ENCODE data around the gene ARL5C.

ARL5C gene

DNA sequence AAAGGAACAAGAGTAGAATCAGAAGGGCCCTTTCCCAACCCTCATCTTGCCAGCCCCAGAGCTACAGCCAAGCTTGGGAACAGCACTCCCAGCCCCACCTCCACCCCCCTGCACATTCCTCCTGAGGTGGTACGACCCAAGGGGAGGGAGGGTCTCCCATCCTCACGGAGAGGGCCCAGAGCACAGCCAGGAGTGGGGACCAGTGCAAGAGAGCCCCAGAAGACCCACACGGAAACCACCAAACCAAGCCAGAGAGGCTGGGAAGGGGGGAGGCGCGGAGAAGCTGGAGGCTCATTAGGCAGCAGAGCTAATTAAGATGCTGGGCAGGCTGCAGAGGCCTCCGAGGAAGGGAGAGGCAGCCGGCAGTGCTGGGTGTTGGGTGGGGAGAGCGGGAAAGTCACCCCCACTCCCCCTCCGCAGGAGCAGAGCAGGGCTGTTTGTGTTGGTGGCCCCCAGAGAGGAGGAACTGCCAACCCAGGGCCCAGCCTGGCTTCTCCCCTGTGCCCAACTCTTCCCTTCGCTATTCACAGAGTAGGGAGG is 29.1 kb upstream of the ARL5C start:
- TF ChIP-seq, protein P1, sequence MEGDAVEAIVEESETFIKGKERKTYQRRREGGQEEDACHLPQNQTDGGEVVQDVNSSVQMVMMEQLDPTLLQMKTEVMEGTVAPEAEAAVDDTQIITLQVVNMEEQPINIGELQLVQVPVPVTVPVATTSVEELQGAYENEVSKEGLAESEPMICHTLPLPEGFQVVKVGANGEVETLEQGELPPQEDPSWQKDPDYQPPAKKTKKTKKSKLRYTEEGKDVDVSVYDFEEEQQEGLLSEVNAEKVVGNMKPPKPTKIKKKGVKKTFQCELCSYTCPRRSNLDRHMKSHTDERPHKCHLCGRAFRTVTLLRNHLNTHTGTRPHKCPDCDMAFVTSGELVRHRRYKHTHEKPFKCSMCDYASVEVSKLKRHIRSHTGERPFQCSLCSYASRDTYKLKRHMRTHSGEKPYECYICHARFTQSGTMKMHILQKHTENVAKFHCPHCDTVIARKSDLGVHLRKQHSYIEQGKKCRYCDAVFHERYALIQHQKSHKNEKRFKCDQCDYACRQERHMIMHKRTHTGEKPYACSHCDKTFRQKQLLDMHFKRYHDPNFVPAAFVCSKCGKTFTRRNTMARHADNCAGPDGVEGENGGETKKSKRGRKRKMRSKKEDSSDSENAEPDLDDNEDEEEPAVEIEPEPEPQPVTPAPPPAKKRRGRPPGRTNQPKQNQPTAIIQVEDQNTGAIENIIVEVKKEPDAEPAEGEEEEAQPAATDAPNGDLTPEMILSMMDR (conservative IDR thresholded peaks at IDR 0.05; ENCODE audit: low read depth) = no peak
- ChIA-PET CTCF (interaction anchor here (0.6 to 1.6 kb wide), 6 partner anchors 12 to 256 kb away, joined by 3 to 10 read pairs (median 6); no protein-coding TSS in a partner anchor), POLR2A (ENCODE audit: low non-redundant PET) (no interaction called here)
- H3K27ac ChIP-seq = peak overlapping the region; percentile 88
- DNase-seq (ENCODE audit: low spot score) = no peak

DNA sequence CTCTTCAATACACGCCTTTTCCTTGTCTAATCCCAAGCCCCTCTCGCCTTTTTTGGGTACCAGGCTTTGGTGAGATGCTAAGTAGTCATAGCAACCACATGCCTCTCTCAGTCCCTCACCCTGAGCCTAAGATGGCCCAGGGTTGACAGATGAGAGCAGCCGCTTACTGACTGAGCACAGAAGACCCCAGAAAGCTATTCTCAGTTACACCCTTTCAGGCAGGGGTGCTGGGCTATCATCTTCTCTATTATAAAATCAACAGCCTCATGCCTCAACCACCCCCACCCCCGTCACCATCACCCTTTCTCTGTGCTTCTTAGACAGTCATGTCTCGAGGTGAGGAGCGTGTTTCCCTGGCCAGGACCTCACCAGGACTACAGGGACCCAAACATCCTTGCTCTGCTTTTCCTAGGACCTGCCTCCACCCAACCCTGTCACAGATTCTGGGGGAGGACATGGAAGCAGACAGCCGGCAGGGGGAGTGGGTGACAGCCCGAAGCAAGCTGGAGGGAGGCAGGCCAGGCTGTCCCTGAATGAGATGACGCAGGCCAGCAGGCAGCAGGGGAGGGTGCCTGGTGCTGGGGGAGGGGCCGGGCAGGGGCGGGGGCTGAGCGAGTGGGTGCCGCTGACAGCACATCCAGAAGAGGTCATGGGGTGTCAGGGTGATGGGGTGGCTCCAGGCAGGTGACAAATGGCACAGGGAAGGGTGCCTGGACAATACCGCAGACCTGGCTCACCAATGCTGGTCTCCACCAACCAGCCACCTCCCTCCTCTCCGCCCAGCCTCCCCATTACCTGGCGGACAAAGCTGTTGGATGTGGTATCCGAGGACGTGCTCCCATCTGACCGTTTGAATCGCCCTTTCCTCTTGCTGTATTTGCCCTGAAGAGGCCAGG is 28.4 kb upstream of the ARL5C start:
- ChIA-PET POLR2A (ENCODE audit: low non-redundant PET) (no interaction called here), CTCF (interaction anchor here (0.6 to 1.6 kb wide), 7 partner anchors 12 to 256 kb away, joined by 3 to 10 read pairs (median 4); no protein-coding TSS in a partner anchor)
- H3K27ac ChIP-seq = peak overlapping the region; percentile 88
- TF ChIP-seq, protein P1 (conservative IDR thresholded peaks at IDR 0.05; ENCODE audit: low read depth) = no peak
- DNase-seq (ENCODE audit: low spot score) = no peak

DNA sequence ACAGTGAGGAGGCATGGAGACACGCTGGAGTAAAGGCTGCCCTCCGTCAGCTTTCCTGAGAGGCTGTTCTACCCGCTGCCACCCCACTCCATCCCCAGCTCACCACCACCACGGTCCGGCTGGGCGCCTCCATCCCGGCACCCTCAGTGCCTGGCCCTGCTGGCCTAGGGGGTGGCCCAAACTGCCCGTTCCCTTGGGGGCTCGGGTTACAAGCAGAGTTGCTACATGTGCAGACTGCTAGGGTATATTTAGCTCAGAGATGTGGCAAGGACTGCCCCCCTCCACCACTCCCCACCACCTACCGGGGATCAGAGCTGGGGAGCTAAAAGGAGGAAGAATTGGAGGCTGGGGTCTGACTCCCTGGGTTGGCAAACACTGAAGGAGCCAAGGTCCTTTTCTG is 27.4 kb upstream of the ARL5C start:
- peak overlapping the region; percentile 15; the same call in 1 of the 2 replicates for H3K27ac ChIP-seq
- TF ChIP-seq, protein P1 (conservative IDR thresholded peaks at IDR 0.05; ENCODE audit: low read depth) = no peak
- no peak for DNase-seq (ENCODE audit: low spot score)
- POLR2A ChIA-PET (ENCODE audit: low non-redundant PET) = no interaction called here
- CTCF ChIA-PET = interaction anchor here (0.6 kb wide), 1 partner anchor 10 kb away, joined by 4 read pairs; no protein-coding TSS in a partner anchor

DNA sequence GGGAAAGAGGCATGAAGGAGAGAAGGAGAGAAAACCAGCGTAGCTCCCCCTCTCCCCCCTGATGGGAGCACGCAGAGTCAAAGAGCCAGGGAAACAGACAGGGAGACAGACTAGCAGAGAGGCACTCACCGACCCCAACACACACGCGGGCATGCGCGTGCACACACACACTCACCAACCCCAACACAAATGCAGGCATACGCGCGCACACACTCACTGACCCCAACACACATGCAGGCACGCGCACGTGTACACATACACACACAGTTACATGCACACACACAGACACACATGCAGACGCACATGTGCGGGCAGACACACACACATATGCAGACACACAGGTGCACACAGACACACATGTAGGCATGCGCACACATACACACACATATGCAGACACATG is 26.9 kb upstream of the ARL5C start:
- peak overlapping the region; percentile 15 for H3K27ac ChIP-seq
- TF ChIP-seq, protein P1 (conservative IDR thresholded peaks at IDR 0.05; ENCODE audit: low read depth) = no peak
- ChIA-PET CTCF (interaction anchor here (0.6 kb wide), 1 partner anchor 10 kb away, joined by 4 read pairs; no protein-coding TSS in a partner anchor), POLR2A (ENCODE audit: low non-redundant PET) (no interaction called here)
- DNase-seq (ENCODE audit: low spot score) = no peak

DNA sequence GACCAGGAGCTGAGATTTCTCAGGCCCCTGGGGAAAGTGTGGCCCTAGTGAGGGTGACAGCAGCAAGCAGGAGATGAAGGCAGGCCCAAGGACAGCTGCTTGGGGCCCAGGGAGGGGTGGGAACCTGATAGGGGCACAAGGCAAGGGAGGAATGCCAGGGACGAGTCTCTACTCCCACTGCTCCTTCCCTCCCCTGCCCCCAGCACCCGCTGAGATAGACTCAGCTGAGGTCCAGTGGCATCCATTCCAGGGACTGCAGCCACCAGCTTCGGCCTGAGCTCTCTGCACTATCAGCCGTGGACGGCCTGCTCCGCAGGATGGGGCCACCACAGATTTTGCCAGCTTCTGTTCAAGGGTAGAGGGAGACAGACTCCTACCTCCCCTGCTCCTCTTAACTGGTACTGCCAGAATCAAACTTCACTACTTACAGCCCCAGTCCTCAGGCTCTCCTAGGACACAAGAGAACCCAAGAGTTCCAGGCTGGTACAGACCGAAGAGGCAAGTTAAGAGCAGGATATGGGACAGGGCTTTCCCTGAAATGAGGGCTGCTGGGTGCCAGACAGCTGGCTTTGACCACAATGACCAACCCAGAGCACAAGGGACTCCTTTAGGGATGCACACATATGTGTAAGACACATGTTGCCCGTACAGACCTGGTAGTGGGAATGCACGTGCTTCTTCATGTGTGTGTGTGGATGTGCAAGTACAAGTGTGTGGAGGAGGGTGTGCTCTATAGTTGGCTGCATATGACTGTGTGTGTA is 26.0 kb upstream of the ARL5C start:
- ChIA-PET POLR2A (ENCODE audit: low non-redundant PET) (no interaction called here), CTCF (no interaction called here)
- peak overlapping the region; percentile 15 for H3K27ac ChIP-seq
- TF ChIP-seq, protein P1 (conservative IDR thresholded peaks at IDR 0.05; ENCODE audit: low read depth) = no peak
- no peak for DNase-seq (ENCODE audit: low spot score)

DNA sequence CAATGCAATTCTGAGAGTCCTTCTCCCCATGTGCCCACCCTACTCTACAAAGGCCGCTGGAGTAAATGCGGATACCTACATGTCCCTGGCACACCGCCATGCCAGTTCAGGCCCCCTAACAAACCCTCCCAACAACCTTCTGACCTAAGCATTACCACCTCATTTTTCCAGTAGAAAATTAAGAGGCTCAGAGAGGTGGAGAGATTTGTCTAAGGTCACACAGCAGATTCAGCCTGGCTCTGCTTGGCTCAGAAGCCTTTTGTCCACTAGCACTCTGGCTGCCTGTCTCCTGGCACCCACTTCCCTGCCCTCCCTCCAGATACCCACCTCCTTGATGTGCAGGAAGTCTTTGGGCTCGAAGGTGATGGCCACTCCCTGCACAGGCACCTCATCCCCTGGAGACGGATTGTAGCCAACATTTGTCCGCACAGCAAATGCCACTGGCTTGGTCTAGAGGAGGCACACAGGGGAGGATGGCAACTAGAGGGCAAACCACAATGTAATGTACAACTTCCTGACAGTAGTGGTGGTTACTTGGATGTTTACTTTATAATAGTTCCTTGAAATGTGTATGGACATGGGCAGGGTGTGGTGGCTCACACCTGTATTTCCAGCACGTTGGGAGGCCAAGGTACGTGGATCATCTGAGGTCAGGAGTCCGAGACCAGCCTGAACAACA is 21.3 kb upstream of the ARL5C start:
- no peak for DNase-seq (ENCODE audit: low spot score)
- TF ChIP-seq, protein P1 (conservative IDR thresholded peaks at IDR 0.05; ENCODE audit: low read depth) = no peak
- CTCF ChIA-PET = no interaction called here
- no peak overlapping the region for H3K27ac ChIP-seq
- POLR2A ChIA-PET (ENCODE audit: low non-redundant PET) = no interaction called here

All from RWPE1 (cell line).